H1 (cell line): ENCODE measurements around the gene SIDT1. TPM values are rescaled to one million over a fixed set of nuclear protein-coding genes. Genes with fewer than 3 reads are reported as not detected.

ENCODE experiments used
- CTCF ChIA-PET: fragments of 300-600 bp; sonication (Branson Sonifier 250); formaldehyde crosslinking; loops from one replicate; lab custom pipeline; 2021; ENCODE audit not compliant: partially characterized antibody; lab: Charles Lee
- POLR2A ChIA-PET: fragments of 300-600 bp; sonication (Branson Sonifier 250); formaldehyde crosslinking; loops from one replicate; lab custom pipeline; 2021; ENCODE audit warnings: inconsistent platforms; ENCODE audit not compliant: partially characterized antibody; lab: Charles Lee
- DNase-seq, 2 experiments: peaks; one replicate each; pipeline versions ENCODE4 v3.0.0 to v3.0.0-alpha.2; 2010 to 2022; ENCODE audit warnings: low spot score in 2 of 2, low read depth in 1 of 2, mixed read lengths in 1 of 2
- FAIRE-seq: peaks from 2 replicates; lab custom pipeline; 2011; peaks lifted over from hg19 to GRCh38; lab: Jason Lieb, UNC
- H2AFZ ChIP-seq: 2 replicates; pipeline ENCODE4 v1.8.1; 2012; ENCODE audit warnings: low read length, inconsistent platforms
- H2AK5ac ChIP-seq: 2 replicates; pipeline ENCODE4 v1.6.1; 2013; ENCODE audit warnings: low read depth, low read length
- H2BK120ac ChIP-seq: replicated peaks from 2 replicates; pipeline ENCODE3; 2013; ENCODE audit warnings: low read depth, low read length, inconsistent platforms
- H2BK12ac ChIP-seq: 2 replicates; pipeline ENCODE4 v1.6.1; 2013; ENCODE audit warnings: low read depth, low read length
- H2BK15ac ChIP-seq: 2 replicates; pipeline ENCODE4 v1.6.1; 2013; ENCODE audit warnings: low read length
- H2BK20ac ChIP-seq: 2 replicates; pipeline ENCODE4 v1.6.1; 2013; ENCODE audit warnings: low read length
- H2BK5ac ChIP-seq: 2 replicates; pipeline ENCODE4 v1.6.1; 2013; ENCODE audit warnings: low read depth, low read length
- H3K14ac ChIP-seq: 2 replicates; pipeline ENCODE4 v1.6.1; 2013; ENCODE audit warnings: inconsistent platforms; ENCODE audit not compliant: insufficient read length
- H3K18ac ChIP-seq: 2 replicates; pipeline ENCODE4 v1.6.1; 2013; ENCODE audit warnings: low read length; ENCODE audit errors: extremely low read depth
- H3K23ac ChIP-seq: 2 replicates; pipeline ENCODE4 v1.6.1; 2013; ENCODE audit warnings: inconsistent platforms; ENCODE audit not compliant: insufficient read length
- H3K23me2 ChIP-seq: 2 replicates; pipeline ENCODE4 v1.6.1; 2013; ENCODE audit warnings: low read depth, low read length
- H3K27ac ChIP-seq: 2 replicates; pipeline ENCODE4 v1.6.1; 2011; ENCODE audit warnings: low read depth, low read length, inconsistent platforms
- H3K27me3 ChIP-seq, 4 experiments: replicated peaks in 1 of 4; 1 replicate in 1 of 4; 2 replicates in 3 of 4; pipeline versions ENCODE4 v1.6.1 to v1.8.1; 2011 to 2013; ENCODE audit warnings: low read length in 3 of 4, mild to moderate bottlenecking in 3 of 4, inconsistent platforms in 2 of 4, mixed read lengths in 2 of 4, moderate library complexity in 1 of 4; ENCODE audit not compliant: control insufficient read depth in 3 of 4, insufficient read depth in 3 of 4; ENCODE audit errors: extremely low read depth in 1 of 4
- H3K36me3 ChIP-seq, 4 experiments: 2 replicates each; pipeline versions ENCODE4 v1.6.1 to v1.8.1; 2011 to 2013; ENCODE audit warnings: mild to moderate bottlenecking in 4 of 4, low read length in 3 of 4, moderate library complexity in 2 of 4, control low read depth in 1 of 4, inconsistent platforms in 1 of 4; ENCODE audit not compliant: insufficient read depth in 4 of 4, control insufficient read depth in 2 of 4
- H3K4ac ChIP-seq: replicated peaks from 2 replicates; pipeline ENCODE3; 2013; ENCODE audit warnings: low read length, low read depth, mixed read lengths, inconsistent platforms; ENCODE audit not compliant: insufficient read length
- H3K4me1 ChIP-seq, 4 experiments: replicated peaks in 1 of 4; 1 replicate in 1 of 4; 2 replicates in 3 of 4; pipeline versions ENCODE4 v1.6.1 to v1.8.1; 2011 to 2013; ENCODE audit warnings: low read length in 3 of 4, inconsistent platforms in 2 of 4, mixed read lengths in 1 of 4; ENCODE audit not compliant: insufficient read depth in 4 of 4, control insufficient read depth in 3 of 4
- H3K4me2 ChIP-seq, 2 experiments: 2 replicates each; pipeline versions ENCODE4 v1.6.1 to v1.8.1; 2011 to 2013; ENCODE audit warnings: low read depth in 2 of 2, low read length in 2 of 2, control low read depth in 1 of 2, inconsistent platforms in 1 of 2, mild to moderate bottlenecking in 1 of 2; ENCODE audit not compliant: insufficient read depth in 1 of 2
- H3K4me3 ChIP-seq, 4 experiments: fragments of 200-600, 300-600 bp in 1 of 4; sonication (generic), shearing (Covaris generic), sonication (Bioruptor Twin) in 1 of 4; 2 replicates each; pipeline versions ENCODE4 v1.5.1 to v1.8.1; 2011 to 2016; ENCODE audit warnings: low read length in 4 of 4, low read depth in 3 of 4, control low read depth in 2 of 4, inconsistent platforms in 2 of 4, mild to moderate bottlenecking in 2 of 4, mixed read lengths in 1 of 4, moderate library complexity in 1 of 4; ENCODE audit not compliant: insufficient read depth in 2 of 4; ENCODE audit errors: extremely low read depth in 1 of 4
- H3K56ac ChIP-seq: replicated peaks from 2 replicates; pipeline ENCODE3; 2013; ENCODE audit warnings: low read depth, mild to moderate bottlenecking, mixed read lengths, low read length, inconsistent platforms; ENCODE audit not compliant: insufficient read length
- H3K79me1 ChIP-seq: 2 replicates; pipeline ENCODE4 v1.6.1; 2013; ENCODE audit warnings: low read depth, low read length, control low read depth
- H3K79me2 ChIP-seq, 2 experiments: 2 replicates each; pipeline versions ENCODE4 v1.6.1 to v1.8.1; 2012 to 2013; ENCODE audit warnings: low read length in 2 of 2, mild to moderate bottlenecking in 2 of 2, inconsistent platforms in 1 of 2; ENCODE audit not compliant: insufficient read depth in 2 of 2, control insufficient read depth in 1 of 2
- H3K9ac ChIP-seq, 4 experiments: replicated peaks in 1 of 4; 1 replicate in 1 of 4; 2 replicates in 3 of 4; pipeline versions ENCODE4 v1.6.1 to v1.8.1; 2011 to 2013; ENCODE audit warnings: low read depth in 3 of 4, low read length in 3 of 4, control low read depth in 2 of 4, mild to moderate bottlenecking in 2 of 4, moderate library complexity in 2 of 4, inconsistent platforms in 1 of 4; ENCODE audit errors: extremely low read depth in 1 of 4
- H3K9me3 ChIP-seq, 2 experiments: 2 replicates each; pipeline versions ENCODE4 v1.6.1 to v1.8.1; 2012 to 2013; ENCODE audit warnings: mild to moderate bottlenecking in 2 of 2, moderate library complexity in 2 of 2, control low read depth in 1 of 2, inconsistent platforms in 1 of 2, low read depth in 1 of 2, low read length in 1 of 2, mixed read lengths in 1 of 2; ENCODE audit not compliant: insufficient read depth in 2 of 2
- H4K20me1 ChIP-seq, 2 experiments: replicated peaks in 1 of 2; 2 replicates each; pipeline versions ENCODE3 to v1.8.1; 2011 to 2013; ENCODE audit warnings: inconsistent platforms in 2 of 2, low read length in 2 of 2, mild to moderate bottlenecking in 1 of 2; ENCODE audit not compliant: insufficient read depth in 2 of 2, control insufficient read depth in 1 of 2
- H4K5ac ChIP-seq: 2 replicates; pipeline ENCODE4 v1.6.1; 2013; ENCODE audit warnings: low read length, low read depth, mixed read lengths, inconsistent platforms; ENCODE audit not compliant: insufficient read length
- H4K8ac ChIP-seq: 2 replicates; pipeline ENCODE4 v1.8.0; 2013; ENCODE audit warnings: mild to moderate bottlenecking, moderate library complexity, low read length, inconsistent platforms; ENCODE audit not compliant: insufficient read depth; ENCODE audit errors: extremely low read depth
- H4K91ac ChIP-seq: replicated peaks from 2 replicates; pipeline ENCODE3; 2013; ENCODE audit warnings: low read length, mixed read lengths, inconsistent platforms; ENCODE audit not compliant: insufficient read length
- ATF3 ChIP-seq: IDR thresholded peaks from 2 replicates; pipeline ENCODE4 v1.6.1; 2011; ENCODE audit warnings: low read depth, mild to moderate bottlenecking, low read length; ENCODE audit not compliant: insufficient read depth
- CHD2 ChIP-seq: IDR thresholded peaks from 2 replicates; pipeline ENCODE4 v1.6.1; 2012; ENCODE audit warnings: low read length, improper control_type of control experiment
- MAX ChIP-seq: IDR thresholded peaks from 2 replicates; pipeline ENCODE4 v1.6.1; 2012; ENCODE audit warnings: inconsistent platforms
- POLR2AphosphoS5 ChIP-seq: IDR thresholded peaks from 2 replicates; pipeline ENCODE4 v1.6.1; 2011; ENCODE audit warnings: low read depth, low read length
- RNF2 ChIP-seq: fragments of 200-900, 300-1000 bp; sonication (generic); IDR thresholded peaks from 2 replicates; pipeline ENCODE4 v1.7.1; 2016; ENCODE audit warnings: borderline replicate concordance, low read depth, mild to moderate bottlenecking, antibody characterized with exemption, low read length; ENCODE audit not compliant: poor library complexity, severe bottlenecking; ENCODE audit errors: missing control alignments
- SIRT6 ChIP-seq: IDR thresholded peaks from one replicate; pipeline ENCODE4 v1.7.1; 2012; ENCODE audit warnings: low read length, inconsistent platforms
- SP1 ChIP-seq: IDR thresholded peaks from 2 replicates; pipeline ENCODE4 v1.6.1; 2011; ENCODE audit warnings: low read depth, low read length
- TAF7 ChIP-seq: optimal IDR thresholded peaks from 2 replicates; pipeline ENCODE3; 2011; ENCODE audit warnings: low read depth, mild to moderate bottlenecking, inconsistent platforms, low read length, moderate library complexity, borderline replicate concordance
- YY1 ChIP-seq: IDR thresholded peaks from 2 replicates; pipeline ENCODE4 v1.6.1; 2011; ENCODE audit warnings: low read depth, mild to moderate bottlenecking, low read length
- WGBS, 2 experiments: shearing (Covaris generic) in 1 of 2; methylation state at CpG; one replicate each; pipeline versions ENCODE4 v1.1.6 to v1.1.7; 2013 to 2015; ENCODE audit warnings: low lambda C conversion rate in 2 of 2, mixed read lengths in 2 of 2, inconsistent platforms in 1 of 2, low coverage in 1 of 2, missing lambda C conversion rate in 1 of 2; ENCODE audit not compliant: insufficient replicate concordance in 2 of 2, insufficient coverage in 1 of 2, insufficient read length in 1 of 2; ENCODE audit errors: extremely low coverage in 1 of 2, missing lambda C conversion rate in 1 of 2; 5-methylcytosine and 5-hydroxymethylcytosine counted together
- polyA plus RNA-seq, 7 experiments: library from polyadenylated mRNA; depleted of rRNA in 3 of 7; stranded (reverse) in 5 of 7; unstranded in 2 of 7; fragments of >200 nt in 5 of 7; fragments of 200-250 nt in 2 of 7; gene quantifications; 1 replicate in 5 of 7; 2 replicates in 1 of 7; 4 replicates in 1 of 7; pipeline versions ENCODE4 v1.2.1 to v1.2.3, GENCODE V29; 2011 to 2013; ENCODE audit warnings: missing spikeins in 2 of 7, mixed read lengths in 2 of 7
- total RNA-seq: library from RNA; stranded (reverse); fragmentation: NEBNext Ultra II Directional; extraction: Animal tissue kit (Norgen Biotek cat#: 25700); gene quantifications from 2 replicates; pipeline ENCODE4 v1.2.1, GENCODE V29; 2021

Gene SIDT1
- total and polyA plus RNA-seq, 2 of the 8 experiments (the other 6 are each of a cell fraction or from before 2014, with no cell fraction given): 0.06 TPM; not detected in 1

GRCh38 chr3:113615976-113616375, 83.6 kb downstream of the SIDT1 start:
- Histone ChIP-seq H3K4me1 (no peaks in the 10 kb centered on the region), H3K23ac (no peak overlapping the region), H3K9ac (no peak overlapping the region), H2BK5ac (no peak overlapping the region), H2AK5ac (no peak overlapping the region), H3K36me3 (no peaks in the 10 kb centered on the region), H4K91ac (no peak overlapping the region), H2BK15ac (no peak overlapping the region), H3K18ac (no peak overlapping the region), H3K9me3 (no peaks in the 10 kb centered on the region), H2BK20ac (no peak overlapping the region), H3K56ac (no peak overlapping the region), H3K27me3 (no peaks in the 10 kb centered on the region; a peak in 1 of 7 replicates), H3K79me2 (no peaks in the 10 kb centered on the region), H3K4me3 (no peak overlapping the region), H3K79me1 (no peaks in the 10 kb centered on the region), H3K4me2 (no peak overlapping the region), H2AFZ (no peak overlapping the region), H3K27ac (no peak overlapping the region), H2BK12ac (no peak overlapping the region), H4K8ac (no peak overlapping the region), H2BK120ac (no peak overlapping the region), H3K4ac (no peak overlapping the region), H3K14ac (no peak overlapping the region), H4K5ac (no peak overlapping the region), H4K20me1 (no peaks in the 10 kb centered on the region), H3K23me2 (no peaks in the 10 kb centered on the region; the same call in 1 of the 2 replicates)
- FAIRE-seq (no peak), DNase-seq (no peak)
- POLR2A ChIA-PET: interaction anchor here (1.3 kb wide), 1 partner anchor 10 kb away, joined by 3 read pairs; no protein-coding TSS in a partner anchor
- WGBS, 2 experiments: 82% methylated on average over 4 of the region's 4 CpGs; no CpG with 5 or more reads in 1 of the 2 experiments
- CTCF ChIA-PET: interaction anchor here (0.9 to 3.8 kb wide), 4 partner anchors 9 to 38 kb away, joined by 3 to 12 read pairs (median 4); no protein-coding TSS in a partner anchor
- TF ChIP-seq CHD2 (no peak), YY1 (no peak), MAX (no peak), SP1 (no peak), POLR2AphosphoS5 (no peak), RNF2 (no peak), SIRT6 (no peak), ATF3 (no peak), TAF7 (no peak)
